Stimulated activated CD8-positive, alpha-beta memory T cell treated with anti-CD3 and anti-CD28 coated beads, Interleukin-7, amount 100 ng/mL, for 4 hours (primary cell): Measurements from ENCODE around the gene TBC1D21.

Experiments
- DNase-seq, 2 donors: peaks; one replicate each; pipeline ENCODE4 v3.0.0-alpha.2; 2020; ENCODE audit warnings: low read depth in 2 of 2

TBC1D21 gene

DNA sequence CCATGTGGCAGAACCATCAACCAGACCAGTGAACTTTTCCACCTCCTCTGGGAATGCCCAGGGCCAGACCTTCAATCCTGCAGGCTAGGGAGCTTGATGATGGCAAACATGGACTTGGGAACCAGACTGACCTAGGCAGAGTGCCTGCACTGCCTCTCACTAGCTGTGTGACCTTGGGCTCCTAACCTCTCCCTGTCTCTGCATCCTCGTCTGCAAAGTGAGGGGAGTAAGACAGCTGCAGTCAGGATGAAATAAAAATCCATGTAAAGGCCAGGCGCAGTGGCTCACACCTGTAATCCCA lies 35.4 kb downstream of the TBC1D21 start:
- DNase-seq: no peak

DNA sequence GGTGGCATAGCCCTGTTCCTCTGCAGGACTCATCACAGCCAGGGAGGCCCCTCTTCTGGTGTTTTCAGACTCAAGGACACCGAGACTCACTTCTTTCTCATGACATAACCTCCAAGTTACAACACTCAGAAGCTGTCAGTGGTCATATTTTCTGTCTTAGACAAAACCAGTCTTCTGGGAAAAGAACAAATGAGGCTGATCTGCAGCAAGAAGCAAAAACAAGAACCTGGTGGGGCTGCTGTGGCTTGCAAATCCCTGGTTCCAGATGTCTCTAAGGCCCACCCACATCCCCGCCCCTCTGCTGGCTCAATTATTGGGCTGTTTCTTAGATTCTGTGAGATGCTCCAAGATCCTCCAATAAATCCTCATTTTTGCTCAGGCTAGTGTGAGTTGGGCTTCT lies 36.3 kb downstream of the TBC1D21 start:
- no peak for DNase-seq

DNA sequence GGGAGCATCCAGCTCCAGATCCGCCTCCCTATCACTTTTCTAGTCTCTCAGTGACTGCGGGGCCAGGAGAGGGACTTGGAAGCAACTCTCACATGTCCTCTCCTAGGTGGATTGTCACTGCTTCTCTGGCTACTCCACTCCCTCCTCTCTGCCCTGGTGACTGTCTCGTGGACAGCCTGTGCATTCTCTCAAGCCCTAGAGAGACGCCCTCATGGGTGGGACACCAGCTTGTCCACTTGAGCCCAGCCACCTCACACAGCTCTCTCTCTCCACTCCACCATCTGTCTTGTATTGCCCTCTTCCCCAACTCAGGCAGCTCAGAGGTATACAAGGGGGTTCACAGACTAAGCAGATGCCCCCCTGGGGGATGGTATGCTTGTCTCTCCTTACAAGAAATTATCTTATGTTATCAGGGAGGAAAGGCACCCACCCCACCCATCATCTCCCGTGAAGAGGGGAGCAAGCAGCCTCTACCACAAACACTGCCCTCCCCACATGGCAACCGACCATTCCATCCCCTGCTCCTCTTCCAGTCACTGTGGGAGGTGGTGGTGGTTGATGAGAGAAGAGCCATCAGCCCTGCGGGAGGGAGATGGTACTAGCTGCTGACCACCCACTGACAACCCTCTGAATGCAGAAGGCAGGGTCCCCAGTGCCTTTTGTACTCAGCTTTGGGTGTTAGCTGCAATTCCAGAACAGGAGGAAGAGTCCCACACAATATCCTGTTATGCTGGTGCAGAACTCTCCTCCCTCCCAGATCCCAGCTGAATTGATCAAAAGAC lies 37.3 kb downstream of the TBC1D21 start:
- DNase-seq: no peak

DNA sequence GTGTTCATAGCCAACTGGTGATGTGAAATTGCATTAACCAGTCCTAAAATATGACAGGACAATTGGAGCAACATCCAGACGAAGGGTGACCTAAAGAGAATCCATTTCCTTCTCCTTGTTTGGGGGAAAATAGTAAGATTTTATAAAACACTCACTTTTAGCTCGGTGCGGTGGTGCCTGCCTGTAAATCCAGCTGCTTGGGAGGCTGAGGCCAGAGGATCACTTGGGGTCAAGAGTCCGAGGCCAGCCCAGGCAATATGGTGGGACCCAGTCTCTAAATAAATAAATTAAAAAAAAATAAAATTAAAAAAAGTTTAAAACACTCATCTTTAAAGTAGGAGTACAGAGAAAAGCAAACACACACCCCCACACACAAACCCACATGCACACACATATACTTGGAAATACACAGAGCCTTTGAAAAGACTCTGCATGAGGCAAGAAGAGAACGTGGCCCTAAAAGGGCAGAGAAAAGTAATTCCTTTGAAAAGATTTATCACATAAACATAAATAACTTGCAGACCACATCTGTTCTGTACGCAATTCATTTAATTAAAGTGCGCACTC lies 38.7 kb downstream of the TBC1D21 start:
- DNase-seq: no peak

DNA sequence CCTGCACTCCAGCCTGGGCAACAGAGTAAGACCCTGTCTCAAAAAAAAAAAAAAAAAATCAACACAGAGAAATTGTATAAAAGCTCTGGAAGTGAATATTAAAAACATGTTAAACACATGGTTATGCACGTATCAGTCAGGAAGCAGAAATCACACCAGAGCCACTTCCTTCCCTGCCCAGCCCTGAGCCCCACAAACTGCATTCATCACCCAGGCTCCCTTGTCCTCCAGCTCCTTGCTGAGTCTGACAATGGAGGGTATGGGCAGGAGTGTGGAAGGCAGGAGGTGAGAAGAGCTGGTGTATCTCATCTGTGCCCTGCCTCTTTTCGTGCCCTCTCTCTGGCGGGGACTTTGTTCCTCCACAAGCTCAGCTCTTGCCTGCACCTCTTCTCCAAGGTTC lies 40.8 kb downstream of the TBC1D21 start:
- no peak for DNase-seq

DNA sequence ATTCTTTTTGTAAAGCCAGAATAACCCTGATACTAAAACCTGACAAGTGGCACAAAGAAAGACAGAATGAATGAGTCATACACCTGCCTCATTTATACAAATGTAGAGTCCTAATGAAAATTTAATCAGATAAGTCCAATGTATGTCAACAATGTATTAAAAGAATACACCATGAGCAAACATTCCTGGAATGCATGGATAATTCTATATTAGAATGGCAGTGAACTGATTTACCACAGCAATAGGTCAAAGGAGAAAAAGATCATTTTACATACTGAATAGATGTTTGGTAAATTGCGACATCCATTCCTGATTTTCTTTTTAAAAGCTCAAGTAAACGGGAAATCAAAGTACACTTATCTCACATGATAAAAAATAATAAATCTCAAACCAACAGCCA lies 41.7 kb downstream of the TBC1D21 start:
- DNase-seq: no peak

DNA sequence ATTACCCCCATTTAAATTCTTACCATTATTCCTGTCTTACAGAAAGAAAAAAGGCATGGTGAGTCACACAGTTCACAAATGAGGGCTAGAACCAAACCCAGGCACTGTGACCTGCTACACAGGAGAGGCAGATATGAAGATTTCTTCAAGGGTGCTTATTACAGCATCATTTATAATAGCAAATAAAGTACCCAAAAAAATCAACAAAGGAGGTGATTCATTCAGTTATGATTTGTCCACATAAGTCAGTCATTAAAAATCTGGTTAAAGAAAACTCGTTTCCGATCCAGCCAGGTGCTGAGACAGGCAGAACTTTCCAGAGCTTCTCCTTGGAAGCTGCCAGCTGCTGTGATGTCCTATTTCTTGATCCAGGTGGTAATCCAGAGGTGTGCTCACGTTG lies 45.4 kb downstream of the TBC1D21 start:
- DNase-seq: no peak

DNA sequence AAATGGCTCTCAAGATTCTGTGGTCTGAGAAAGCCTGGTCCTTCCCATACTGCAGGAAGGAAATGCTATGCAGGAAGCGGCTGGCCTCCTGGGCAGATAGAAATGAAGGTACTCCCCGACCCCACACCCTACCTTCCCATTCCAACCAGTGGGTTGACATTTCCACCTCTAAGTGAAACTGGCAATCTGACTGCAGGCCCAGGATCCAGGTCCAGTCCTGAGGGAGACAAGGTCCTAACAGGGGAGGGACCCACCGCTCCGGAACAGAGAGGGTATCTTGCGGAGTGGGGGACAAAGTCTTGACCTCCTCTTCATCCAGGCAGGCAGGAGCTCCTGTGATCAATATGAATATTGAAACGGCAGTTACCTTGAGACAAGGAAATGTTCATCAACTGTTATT lies 46.3 kb downstream of the TBC1D21 start:
- no peak for DNase-seq

DNA sequence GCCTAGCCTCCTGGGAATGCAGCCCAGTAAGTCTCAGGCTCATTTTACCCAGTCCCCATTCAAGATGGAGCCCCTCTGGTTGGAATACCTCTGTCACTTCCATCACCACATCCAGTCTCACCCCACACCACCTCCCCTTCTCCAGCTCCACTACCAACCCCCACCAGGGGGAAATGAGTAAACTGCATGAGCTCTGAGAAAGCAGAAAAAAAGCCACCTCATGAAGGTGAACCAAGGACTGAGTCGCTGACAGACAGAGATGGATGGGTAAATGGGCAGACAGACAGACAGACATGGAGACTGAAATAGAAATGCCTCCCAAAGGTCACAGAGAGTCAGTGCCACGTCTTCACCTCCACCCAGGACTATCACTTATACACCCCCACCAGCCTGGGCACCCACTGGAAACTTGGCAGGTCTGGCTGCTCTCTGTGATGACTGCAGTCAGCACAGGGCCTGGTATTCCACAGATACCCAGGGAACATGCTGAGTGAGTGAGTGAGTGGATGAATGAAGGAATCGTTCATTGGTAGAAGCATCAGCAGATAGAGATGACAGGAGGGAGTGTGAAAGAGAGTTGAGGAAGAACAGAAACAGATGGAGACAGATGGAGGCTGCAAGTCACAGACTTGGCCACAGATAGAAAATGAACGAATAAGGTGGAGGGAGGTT lies 48.0 kb downstream of the TBC1D21 start:
- no peak for DNase-seq

DNA sequence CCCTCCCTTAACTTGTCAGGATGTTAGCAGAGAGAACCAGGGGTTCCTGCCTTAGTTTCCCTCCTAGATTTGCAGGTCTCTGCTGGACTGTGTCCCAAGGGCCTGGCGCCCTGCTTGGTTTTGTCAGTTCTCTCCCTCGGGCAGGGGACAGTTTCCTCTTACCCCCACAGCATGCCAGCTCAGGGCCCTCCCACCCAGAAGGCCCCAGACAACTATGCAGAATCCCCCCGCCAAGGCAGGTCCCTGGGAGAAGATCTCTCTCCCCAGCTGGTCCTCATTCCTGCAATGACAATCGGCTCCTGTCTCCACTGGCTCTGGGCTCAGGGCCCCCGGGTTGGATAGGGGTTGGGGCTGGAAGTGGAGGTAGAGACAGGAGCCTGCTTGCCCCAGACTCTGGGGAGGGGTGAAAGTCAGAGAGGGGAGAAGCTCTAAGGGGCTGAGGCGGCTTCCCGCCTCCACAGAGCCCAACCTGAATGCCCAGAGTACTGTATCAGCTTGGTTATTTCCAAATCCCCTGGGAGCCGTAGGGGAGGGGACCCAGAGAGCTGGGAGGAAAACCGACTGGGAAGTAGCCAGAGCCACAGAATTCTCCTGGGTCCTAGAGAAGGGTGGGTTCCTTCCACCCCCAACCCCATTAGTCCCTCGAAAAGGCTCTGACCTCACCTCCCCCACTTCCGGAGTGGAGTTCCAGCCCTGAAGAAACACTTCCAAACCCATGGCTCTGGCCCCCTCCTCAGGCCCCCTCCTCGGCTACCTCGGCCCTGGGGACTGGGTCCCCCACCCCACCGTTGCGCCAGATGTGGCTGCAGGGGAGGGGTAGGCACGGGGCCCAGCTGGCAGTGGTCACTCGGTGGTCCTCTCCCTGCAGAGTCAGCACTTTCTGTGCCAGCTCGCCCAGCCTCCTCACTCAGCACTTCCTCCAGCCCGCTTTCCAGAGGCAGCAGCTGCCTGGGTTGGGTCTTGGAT lies 49.1 kb downstream of the TBC1D21 start:
- no peak for DNase-seq

DNA sequence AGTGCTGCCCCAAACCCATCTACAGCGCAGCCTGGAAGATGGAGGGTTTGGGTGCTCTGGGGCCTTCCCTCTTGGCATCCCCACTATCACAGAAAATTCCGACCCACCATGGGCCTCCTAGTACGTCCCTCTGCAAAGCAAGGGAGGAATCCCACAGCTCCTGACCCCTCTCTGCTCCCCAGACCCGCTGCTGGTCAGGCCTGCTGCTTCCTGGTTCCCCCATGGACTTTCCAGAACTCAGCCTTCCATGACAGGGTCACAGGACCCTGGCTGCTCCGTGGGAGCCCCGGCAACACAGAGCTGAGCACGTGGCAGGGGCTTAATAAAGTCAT lies 49.8 kb downstream of the TBC1D21 start:
- DNase-seq: no peak

DNA sequence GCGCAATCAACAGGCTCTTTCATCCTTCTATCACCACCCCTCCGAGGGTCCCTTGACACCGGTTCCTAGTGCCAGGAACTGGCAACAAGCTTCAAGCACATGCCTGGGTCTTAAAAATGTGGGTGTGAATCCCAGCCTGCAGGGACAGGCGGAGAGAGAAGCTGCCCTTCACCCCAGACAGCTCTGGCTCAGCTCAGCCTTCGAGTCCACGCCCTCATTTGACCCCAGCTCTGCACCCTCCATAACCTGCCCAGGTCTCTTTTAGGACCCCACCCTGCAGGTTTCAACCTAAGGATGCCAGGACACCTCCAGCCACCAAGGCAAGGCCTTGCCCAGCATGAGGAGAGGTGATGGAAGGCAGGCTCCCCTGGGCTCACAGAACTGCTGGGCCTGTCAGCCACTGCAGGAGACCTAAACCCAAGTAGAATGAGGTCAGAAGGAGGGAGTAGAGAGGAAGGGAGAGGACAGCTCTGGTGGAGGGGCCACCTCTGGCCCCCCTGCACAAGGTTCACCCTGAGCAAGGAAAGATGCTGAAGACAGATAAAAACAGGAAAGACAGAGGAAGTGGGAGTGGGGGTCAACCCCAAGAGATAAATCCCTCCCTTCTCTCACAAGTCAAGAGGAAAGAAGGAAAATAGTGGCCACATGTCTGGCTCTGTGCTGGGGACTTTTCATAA lies 50.3 kb downstream of the TBC1D21 start:
- no peak for DNase-seq

DNA sequence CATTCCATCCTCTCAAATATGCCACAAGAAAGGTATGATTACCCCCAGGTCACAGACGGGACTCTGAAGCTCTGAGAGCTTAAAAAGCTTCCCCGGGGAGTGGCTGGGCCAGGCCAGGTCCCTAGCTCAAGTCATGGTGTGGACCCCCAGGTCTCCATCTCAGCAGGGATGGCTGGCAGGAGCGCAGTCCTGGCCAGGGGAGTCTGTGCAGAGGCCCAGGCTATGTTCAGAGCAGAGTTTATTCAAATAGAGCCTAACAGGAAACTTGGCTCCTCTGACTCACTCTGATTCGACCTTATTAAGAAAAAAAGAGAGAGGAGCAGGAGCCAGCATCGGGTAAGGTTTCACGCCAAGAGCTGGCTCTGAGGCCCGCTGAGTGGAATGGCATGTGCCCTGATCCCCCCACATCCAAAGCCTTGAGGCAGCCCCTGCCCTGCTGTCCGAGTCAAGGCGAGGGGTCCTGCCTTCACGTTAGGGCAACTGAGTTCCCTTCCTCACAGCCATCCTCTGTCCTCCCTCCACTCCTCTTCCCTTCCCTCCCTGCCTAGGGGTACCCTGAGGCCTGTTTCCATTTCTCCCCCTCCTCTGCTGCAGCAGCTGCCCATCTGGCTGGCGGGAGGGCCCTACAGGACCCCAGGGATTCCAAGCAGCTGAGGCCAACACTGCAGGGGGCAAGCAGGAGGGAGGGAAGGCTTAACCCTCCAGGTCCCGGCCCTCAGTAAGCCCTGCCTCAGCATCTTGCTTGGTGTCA lies 51.0 kb downstream of the TBC1D21 start:
- DNase-seq: no peak

DNA sequence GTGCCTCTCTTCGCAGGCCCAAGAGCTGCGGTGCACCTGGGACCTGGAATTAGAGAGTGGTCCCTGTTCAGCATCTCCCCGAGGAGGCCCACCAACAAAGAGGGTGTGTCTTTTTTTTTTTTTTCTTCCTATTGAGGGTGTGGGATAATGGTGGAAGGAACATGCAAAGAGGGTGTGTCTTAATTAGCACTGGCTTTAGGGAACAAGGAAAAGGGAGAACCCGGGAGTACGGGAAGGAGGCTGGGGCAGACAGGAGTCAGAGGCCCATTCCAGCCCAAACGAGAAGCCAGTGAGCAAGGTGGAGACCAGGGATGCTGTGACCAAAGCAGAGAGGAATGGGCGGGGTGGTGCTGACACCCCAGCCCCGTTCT lies 52.5 kb downstream of the TBC1D21 start:
- DNase-seq: no peak

DNA sequence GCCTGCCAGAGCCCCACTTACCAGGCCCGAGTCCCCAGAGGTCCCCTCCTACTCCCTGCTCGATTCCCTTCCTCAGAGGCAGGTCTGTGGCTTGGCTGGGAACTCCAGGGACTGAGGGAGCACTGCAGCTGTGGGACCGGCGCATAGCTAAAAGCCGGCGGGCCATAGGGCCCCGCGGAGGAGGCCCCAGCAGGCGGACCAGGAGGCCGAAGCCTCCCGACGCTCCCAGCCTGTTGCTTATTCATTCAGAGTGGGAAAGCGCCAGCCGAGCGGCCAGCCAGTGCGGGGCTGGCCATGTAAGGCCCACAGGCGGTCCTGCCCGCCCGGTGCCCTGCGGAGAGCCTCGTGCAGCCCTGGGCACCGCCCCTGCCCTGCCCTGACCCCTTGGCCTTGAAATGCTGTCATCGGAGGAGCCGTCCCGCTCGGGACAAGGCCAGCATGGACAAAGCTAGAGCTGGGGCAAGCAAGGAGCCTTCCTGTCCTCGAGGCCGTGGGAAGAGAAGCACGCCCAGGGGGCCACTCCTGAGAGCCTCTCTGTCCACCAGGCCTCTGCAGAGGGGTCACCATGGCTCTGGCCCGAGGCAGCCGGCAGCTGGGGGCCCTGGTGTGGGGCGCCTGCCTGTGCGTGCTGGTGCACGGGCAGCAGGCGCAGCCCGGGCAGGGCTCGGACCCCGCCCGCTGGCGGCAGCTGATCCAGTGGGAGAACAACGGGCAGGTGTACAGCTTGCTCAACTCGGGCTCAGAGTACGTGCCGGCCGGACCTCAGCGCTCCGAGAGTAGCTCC lies 53.0 kb downstream of the TBC1D21 start, which contains the start of gene LOXL1:
Gene LOXL1, plus strand, starts transcription at position 244 of the 784 bp plus-strand sequence. Its CDS starts 322 bp downstream, at position 566.
- DNase-seq: no peak

DNA sequence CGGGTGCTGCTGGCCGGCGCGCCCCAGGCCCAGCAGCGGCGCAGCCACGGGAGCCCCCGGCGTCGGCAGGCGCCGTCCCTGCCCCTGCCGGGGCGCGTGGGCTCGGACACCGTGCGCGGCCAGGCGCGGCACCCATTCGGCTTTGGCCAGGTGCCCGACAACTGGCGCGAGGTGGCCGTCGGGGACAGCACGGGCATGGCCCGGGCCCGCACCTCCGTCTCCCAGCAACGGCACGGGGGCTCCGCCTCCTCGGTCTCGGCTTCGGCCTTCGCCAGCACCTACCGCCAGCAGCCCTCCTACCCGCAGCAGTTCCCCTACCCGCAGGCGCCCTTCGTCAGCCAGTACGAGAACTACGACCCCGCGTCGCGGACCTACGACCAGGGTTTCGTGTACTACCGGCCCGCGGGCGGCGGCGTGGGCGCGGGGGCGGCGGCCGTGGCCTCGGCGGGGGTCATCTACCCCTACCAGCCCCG lies 53.7 kb downstream of the TBC1D21 start:
- DNase-seq: peak in 1 of 2 donors; percentile 32

DNA sequence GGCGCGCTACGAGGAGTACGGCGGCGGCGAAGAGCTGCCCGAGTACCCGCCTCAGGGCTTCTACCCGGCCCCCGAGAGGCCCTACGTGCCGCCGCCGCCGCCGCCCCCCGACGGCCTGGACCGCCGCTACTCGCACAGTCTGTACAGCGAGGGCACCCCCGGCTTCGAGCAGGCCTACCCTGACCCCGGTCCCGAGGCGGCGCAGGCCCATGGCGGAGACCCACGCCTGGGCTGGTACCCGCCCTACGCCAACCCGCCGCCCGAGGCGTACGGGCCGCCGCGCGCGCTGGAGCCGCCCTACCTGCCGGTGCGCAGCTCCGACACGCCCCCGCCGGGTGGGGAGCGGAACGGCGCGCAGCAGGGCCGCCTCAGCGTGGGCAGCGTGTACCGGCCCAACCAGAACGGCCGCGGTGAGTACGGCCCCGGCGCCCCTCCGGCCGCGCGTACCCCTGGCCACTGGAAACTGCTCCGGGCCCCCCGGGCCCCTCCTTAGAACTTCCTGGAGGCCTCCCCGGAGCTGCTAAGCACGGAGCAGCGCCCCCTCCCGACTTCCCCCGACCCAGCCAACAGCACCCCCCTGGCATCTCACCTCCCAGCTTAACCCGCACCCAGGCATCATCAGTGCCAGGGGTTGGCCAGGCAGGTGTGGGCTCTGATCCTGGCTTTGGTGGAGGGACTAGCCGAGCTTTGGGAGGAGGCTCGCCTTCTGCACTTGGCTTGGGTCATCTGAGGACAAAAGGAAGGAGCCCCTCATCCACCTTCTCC lies 54.3 kb downstream of the TBC1D21 start:
- peak; percentile 40 to 75 for DNase-seq

DNA sequence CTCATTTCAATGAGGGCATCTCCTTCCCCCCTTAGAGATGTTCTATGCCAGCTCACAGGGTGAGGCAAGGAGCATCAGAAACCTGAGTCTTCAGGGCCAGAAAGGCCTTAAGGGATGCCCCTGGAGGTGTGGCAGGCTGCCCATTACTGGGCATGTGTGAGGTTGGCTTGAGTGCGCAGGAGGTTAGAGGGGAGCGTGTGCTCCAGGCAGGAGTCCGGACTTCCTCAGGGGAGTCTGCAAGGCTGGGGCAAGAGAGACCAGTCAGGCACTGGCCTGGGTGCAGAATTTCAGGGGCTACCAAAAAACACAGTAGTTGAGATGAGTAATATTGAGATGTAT lies 54.8 kb downstream of the TBC1D21 start:
- DNase-seq: no peak

DNA sequence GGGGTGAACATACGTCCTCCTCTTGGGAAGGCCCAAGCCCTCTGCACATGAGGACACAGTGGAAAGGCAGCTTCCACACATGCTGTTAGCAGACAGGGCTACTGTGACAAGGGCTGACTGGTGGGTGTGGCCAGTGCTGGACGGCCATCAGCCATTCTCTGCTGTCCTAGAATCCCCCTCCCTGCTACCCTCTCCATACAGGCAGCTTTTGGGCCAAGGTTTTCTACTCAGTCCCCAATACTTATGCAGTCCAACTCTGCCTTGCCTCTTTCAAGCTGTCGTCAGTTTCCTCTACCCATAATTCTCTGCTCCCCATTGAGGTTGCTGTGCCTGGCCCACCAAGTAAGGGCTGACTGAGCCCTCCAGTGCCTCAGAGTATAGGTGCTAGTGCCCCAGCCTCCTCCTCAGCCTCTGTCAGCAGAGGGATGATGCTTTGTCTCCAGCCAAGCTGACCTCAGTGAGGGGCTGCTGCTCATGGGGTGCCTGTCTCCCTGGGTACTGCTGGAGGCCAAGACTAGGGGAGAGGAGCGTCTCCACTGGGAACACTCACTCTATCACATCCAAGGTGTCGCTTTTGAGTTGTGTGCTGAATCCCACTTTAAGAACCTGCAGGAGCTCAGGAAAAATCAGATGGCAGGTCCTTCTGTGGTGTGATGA lies 55.7 kb downstream of the TBC1D21 start:
- no peak for DNase-seq
